NCI-H2227 (cell line): ENCODE measurements around the gene GTPBP2.
A peak's percentile ranks its signal among the peaks of the same experiment; 100 is the strongest.
"Not testable (repeated sequence)": the region's sequence is repeated elsewhere in the genome, so short reads cannot be mapped to it uniquely, and the experiment has no call there.

ENCODE experiments used
- DNase-seq: peaks from one replicate; lab custom pipeline; 2025; ENCODE audit not compliant: unreplicated experiment; lab: John Stamatoyannopoulos, UW

Gene GTPBP2

DNA sequence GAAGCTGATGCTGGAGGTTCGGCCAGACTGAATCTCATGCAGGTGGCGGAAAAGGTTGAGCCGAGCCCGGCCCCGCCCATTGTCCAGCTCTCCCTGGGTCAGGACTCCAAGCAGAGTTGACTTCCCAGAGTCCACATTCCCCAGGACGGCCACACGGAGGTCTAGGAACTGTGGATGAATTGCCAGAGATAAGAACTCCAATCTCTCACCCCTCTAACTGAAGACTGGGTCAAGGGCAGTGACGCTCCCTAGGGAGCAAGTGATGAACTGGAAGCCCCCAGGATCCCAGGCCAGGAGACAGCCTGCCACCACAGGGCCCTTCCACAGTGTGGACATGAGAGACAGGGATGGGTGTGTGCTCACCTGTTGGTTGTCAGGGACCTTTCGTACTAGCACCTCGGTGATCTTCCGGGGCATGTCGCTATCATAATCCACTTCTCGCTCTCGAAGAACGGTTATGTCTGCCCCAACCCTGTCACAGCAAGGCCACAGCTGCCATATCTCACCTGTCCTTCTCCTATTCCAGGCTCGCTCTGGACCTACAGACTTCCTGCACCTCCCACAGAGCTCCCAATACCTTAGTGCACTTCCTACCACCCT is 3.6 kb downstream of the GTPBP2 start:
- DNase-seq = no peak

DNA sequence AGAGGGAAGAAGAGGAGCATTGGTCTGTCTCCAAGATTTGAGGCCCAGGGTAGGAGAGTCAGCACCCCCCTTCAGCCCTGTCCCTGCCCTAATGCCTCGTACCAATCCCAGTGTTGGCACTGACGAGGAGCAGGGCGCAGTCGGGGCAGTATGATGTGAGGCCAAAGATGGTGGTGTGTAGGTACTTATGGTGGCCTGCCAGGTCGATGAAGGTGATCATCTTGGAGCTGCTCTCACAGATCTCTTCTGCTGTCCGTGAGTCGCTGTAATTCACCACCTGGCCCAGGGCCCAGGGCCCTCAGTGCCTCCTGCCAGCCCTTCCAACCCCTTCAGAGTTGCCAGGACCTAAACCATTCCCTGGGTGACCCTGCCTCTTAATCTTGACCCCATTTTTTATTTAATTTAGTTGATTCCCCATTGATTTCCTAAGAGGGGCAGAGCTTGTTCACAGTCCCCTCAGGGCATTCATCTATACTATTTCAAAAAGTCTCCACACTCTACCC is 4.2 kb downstream of the GTPBP2 start:
- no peak for DNase-seq

DNA sequence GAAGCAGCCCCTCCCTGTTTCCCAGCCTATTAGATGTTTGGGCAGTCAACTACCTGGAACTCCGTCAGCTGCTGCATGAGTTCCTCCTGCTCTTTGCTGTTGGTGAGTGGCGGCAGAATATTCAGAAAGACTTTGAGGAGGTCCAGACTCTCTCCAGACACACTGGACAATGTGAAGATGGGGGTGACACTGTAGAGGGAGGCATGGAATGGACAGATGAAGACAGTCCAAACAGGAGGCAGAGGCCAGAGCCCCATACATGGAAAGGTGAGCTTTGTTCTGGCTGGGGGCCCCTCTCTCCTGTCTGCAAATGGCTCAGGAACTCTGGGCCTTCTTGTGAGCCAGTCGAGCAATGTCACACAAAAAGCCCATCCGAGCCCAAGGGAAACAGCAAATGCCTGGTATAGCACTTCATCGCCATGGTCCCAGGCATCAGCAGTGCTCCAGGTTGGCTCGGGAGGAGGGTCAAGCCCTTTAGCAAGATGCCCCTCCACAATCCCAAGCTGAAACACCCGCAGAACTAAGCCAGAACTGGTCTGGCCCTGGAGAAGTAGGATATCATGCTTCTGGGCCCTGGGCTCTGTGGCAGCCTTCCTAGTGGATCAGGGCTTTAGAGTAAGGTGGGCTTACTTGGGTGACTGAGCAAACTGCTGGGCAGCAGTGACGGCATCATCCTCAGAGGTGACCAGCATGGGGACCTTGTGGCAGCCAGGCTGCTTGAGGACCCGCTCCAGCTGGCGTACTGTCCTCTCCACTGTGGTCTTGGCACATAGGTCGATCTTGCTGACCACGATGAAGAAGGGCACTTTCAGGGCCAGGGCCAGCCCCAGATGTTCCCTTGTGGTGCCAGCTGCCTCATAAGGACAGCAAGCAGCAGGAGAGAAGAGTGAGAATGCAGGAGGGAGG is 4.9 kb downstream of the GTPBP2 start:
- no peak for DNase-seq

- DNase-seq = no peak
Observed at GRCh38 chr6:43622541-43622940, 6.5 kb downstream of the GTPBP2 start.

GRCh38 chr6:43621836-43622180 is 7.3 kb downstream of the GTPBP2 start:
- no peak for DNase-seq

DNA sequence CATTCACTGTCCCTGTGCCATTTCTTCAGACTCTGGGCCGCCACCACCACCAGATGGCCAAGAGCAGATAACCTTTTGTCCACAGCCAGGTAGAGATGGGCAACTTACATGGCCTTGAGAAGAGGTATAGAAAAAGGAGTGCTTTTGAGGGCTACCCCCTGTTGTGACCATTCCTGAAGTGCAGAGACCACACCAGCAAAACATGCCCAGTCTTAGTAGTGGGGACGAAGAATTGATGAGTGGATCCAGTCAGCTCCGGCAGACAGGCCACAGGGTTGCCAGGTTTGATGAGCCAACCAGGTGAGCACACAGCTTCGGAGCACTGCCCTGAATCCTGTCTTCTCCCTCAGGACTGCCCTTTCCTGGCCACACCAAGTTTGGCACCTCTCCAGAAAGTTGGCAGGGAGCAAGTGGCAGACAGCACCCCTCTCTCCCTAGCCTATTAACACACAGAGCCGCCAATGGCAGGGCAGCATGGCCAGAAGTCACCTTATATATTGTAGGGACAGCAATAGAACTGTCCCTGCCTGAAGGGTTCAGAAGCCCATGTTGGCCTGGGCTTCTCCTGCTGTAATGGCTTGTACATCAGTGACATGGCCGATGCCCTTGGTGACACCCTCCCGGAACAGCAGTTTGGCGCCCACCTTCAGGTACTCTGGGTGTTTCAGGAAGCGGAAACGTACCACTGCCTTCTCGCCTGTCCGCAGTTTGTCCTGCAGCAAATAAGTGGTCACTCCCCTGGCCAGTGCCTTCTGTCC is 7.8 kb downstream of the GTPBP2 start:
- DNase-seq = no peak

- no peak for DNase-seq
Observed at GRCh38 chr6:43616725-43617472, 12.2 kb downstream of the GTPBP2 start.

GRCh38 chr6:43614396-43614730 is 14.7 kb downstream of the GTPBP2 start:
- no peak for DNase-seq

DNA sequence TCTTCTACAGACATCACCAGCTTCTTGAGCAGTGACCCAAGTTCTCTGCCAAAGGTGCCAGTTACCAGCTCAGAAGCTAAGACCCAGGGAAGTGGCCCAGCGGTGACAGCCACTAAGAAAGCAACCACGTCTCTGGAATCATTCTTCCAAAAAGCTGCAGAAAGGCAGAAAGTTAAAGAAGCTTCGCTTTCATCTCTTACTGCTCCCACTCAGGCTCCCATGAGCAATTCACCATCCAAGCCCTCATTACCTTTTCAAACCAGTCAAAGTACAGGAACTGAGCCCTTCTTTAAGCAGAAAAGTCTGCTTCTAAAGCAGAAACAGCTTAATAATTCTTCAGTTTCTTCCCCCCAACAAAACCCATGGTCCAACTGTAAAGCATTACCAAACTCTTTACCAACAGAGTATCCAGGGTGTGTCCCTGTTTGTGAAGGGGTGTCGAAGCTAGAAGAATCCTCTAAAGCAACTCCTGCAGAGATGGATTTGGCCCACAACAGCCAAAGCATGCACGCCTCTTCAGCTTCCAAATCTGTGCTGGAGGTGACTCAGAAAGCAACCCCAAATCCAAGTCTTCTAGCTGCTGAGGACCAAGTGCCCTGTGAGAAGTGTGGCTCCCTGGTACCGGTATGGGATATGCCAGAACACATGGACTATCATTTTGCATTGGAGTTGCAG is 15.2 kb downstream of the GTPBP2 start:
- DNase-seq = no peak

DNA sequence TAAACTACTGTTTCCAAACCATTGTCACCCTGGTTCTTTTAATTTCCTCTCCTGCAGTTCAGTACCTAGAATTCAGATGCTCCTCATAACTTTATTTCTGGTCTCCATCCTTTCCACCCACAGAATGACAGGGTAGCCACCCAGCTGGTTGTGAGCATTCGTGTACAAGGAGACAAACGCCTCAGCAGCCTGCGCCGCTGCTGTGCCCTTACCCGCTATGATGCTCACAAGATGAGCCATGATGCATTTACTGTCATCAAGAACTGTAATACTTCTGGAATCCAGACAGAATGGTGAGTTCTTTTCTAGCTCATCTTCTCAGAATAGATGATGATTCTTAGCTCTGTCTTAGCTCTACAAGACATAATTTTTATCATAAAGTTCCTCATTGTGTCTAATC is 18.6 kb downstream of the GTPBP2 start:
- DNase-seq = no peak

DNA sequence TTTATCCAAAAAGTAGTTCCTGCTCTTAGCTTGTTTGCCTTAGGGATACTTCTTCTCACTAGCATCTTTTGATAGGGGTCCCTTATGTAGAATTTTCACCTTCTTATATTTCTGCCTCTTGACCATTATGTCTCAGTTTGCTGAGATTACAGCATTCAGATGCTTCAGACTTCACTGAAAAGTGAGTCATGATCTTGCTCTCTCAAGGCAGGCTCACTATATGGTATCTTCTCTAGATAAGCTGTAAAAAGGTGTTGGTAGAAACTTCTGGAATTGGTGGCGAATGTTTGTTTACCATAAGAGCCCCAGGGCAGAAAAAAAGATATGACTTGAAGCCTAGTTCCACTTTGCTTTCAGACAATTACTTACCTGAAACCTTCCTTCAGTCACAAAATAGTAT is 19.7 kb downstream of the GTPBP2 start:
- DNase-seq = no peak

DNA sequence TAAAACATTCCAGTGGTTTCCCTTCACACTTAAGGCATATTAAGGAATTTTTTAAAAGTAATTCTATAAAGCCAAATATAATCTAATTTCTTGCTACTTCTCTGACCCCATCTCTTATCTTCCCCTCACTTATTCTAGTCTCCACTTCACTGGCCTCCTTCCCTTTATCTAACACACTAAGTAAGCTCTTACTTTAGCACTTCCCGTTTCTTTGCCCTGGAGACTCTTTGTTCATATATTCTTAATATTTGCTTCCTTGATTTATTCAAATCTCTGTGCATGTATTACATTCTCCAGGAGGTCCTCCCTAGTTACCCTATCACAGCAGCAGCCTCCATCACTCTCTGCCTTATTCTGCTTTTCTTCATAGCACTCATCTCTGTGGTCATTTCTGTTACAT is 20.3 kb downstream of the GTPBP2 start:
- DNase-seq = no peak

GRCh38 chr6:43608310-43608763 is 20.7 kb downstream of the GTPBP2 start:
- peak; percentile 73 for DNase-seq

DNA sequence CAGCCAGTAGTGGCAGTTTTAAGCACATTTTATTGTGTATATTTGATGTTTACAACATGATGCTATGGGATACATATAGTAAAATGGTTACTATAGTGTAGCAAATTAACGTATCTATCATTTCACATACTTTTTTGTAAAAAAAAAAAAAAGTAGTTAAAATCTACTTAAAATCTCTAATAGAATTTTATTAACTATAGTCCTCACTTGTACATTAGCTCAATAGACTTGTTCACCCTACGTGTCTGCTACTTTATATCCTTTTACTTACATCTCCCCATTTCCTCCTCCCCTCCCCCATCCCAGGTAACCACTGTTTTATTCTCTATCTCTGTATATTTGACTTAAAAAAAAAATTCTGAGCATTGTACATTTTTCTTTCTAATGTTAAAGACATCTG is 23.0 kb downstream of the GTPBP2 start:
- DNase-seq = no peak

GRCh38 chr6:43604174-43604573 is 24.9 kb downstream of the GTPBP2 start:
- no peak for DNase-seq

DNA sequence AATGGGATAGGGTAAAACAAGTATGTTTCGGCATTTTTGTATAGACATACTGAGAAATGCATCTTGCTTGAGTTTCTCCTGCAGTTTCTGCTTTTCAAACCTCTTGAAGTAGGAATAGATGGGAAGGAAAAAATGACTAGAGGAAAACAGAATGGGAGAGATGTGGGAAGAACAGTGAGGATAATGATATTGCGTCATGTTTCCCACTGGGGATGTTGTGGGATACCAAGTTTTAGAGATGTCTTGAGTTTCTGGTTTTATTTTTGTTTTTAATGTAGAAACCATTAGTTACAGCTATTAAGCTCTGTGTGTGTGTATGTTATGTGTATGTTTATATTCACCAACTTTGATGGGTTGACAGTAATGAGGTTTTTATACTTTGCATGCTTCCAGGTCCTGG is 28.5 kb downstream of the GTPBP2 start:
- DNase-seq = no peak

DNA sequence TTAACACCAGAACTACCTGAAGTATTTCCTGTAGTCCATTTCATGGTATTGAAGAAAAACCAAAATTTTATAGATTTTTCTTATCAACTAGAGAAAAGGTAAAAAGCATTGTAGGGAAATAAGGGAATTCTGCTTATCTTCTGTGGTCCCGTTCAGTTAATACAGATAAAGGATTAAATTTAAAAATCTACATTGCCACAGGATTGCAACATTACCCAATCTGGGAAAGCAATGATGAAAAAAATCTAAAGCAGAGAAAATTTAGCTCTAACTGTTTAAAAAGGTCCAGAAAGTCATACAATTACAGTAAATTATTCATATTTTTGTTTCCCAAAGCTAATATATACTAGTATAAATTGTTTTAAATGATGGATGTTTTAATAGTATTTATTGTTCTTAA is 35.1 kb downstream of the GTPBP2 start:
- DNase-seq = no peak

- DNase-seq = not testable (repeated sequence)
Observed at GRCh38 chr6:43589564-43589963, 39.5 kb downstream of the GTPBP2 start.

DNA sequence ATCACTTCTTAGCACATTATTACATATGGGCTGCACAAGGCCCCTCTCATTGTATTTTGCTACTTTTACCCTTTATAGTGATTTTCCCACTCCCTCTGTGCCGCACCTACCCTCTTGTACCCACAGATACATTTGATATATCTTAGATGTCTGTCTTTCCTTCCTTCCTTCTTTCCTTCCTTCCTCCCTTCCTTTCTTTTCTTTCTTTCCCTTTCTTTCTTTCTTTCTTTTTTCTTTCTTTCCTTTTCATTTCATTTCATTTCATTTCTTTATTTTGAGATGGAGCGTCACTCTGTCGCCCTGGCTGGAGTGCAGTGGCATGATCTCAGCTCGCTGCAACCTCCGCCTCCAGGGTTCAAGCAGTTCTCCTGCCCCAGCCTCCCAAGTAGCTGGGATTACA is 40.9 kb downstream of the GTPBP2 start:
- DNase-seq = no peak

- no peak for DNase-seq
Observed at GRCh38 chr6:43584892-43585570, 44.0 kb downstream of the GTPBP2 start.
